ENCODE data around the gene COL4A2.

COL4A2 gene

DNA sequence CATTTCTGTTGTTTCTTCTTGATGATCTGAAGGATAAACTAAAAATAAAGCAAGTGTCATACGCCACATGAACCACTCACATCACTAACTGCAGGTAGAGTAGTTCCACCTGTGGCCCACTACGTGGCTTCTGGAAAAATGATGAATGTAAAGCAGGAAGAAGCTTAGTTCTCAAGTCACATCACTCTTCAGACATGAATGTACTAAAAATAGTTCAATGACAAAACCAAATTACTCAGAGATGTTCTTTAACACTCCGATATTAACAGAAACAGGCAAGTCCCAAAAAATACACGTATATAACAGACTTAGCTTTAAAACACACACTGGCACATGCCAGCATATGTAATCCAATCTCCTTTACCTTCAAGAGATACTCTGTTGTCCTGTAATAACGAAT, 232.8 kb downstream of the COL4A2 start:
- no peaks in the 10 kb centered on the region for H3K79me2 ChIP-seq (ENCODE audit: insufficient read depth, low read length)
- TF ChIP-seq EZH2 (IDR thresholded peaks at IDR 0.05; ENCODE audit: borderline replicate concordance, low read length), result no peak
- TF ChIP-seq, protein P1, sequence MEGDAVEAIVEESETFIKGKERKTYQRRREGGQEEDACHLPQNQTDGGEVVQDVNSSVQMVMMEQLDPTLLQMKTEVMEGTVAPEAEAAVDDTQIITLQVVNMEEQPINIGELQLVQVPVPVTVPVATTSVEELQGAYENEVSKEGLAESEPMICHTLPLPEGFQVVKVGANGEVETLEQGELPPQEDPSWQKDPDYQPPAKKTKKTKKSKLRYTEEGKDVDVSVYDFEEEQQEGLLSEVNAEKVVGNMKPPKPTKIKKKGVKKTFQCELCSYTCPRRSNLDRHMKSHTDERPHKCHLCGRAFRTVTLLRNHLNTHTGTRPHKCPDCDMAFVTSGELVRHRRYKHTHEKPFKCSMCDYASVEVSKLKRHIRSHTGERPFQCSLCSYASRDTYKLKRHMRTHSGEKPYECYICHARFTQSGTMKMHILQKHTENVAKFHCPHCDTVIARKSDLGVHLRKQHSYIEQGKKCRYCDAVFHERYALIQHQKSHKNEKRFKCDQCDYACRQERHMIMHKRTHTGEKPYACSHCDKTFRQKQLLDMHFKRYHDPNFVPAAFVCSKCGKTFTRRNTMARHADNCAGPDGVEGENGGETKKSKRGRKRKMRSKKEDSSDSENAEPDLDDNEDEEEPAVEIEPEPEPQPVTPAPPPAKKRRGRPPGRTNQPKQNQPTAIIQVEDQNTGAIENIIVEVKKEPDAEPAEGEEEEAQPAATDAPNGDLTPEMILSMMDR (IDR thresholded peaks at IDR 0.05; ENCODE audit: low read length), result no peak
- no peaks in the 10 kb centered on the region; the same call in 1 of the 2 replicates for H3K27me3 ChIP-seq (ENCODE audit: insufficient read depth, low read length)
- peaks cover 6% of the 10 kb centered on the region; the same call in 1 of the 2 replicates for H3K9me3 ChIP-seq (ENCODE audit: low read length)
- no peak overlapping the region for H3K9ac ChIP-seq (ENCODE audit: low read length)
- H3K4me2 ChIP-seq (ENCODE audit: low read length), result no peak overlapping the region
- H3K36me3 ChIP-seq (ENCODE audit: insufficient read depth, low read length), result no peaks in the 10 kb centered on the region; the same call in 1 of the 2 replicates
- H3K4me3 ChIP-seq (ENCODE audit: low read depth, low read length, poor library complexity, severe bottlenecking), result no peak overlapping the region
- no peaks in the 10 kb centered on the region for H4K20me1 ChIP-seq (ENCODE audit: insufficient read depth, low read length)
- H3F3A ChIP-seq (ENCODE audit: insufficient read depth, low read length), result no peaks in the 10 kb centered on the region
- no peak overlapping the region for H3K27ac ChIP-seq (ENCODE audit: low read depth, low read length, poor library complexity, severe bottlenecking)
- H3K9me2 ChIP-seq (ENCODE audit: low read depth, low read length), result no peaks in the 10 kb centered on the region
- no peak overlapping the region for H2AFZ ChIP-seq (ENCODE audit: low read length)
- H3K4me1 ChIP-seq (ENCODE audit: insufficient read depth, low read length, severe bottlenecking), result no peaks in the 10 kb centered on the region

DNA sequence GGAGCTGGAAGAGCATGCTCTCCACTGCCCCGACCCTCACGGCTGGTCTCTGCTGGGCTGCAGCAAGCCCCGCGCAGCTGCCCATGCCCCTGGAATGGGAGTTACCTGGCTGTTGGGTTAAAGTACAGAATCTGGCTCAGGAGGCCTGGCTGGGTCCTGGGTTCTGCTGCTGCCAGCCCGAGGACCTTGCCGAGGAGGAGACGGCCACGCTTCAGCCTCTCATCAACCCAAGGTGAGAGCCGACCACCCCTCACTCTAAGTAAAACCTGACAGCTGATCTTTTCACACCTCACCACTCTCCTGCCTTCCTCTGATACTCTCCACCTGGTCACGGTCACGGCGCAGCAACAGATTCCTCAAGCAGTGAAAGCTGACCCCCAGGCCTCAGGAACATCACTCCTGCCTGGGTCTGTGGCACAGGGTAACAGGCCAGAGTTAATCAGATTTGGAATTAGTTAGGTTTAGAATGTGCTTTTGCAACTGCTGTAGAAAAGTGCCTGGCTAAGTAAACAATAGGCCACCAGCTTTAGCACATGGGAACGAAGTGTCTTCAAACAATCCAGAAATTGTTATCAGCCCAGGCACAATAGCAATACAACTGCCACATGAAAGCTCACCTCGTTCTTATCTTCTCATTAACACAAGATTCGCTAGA, 233.9 kb downstream of the COL4A2 start:
- no peaks in the 10 kb centered on the region for H3K79me2 ChIP-seq (ENCODE audit: insufficient read depth, low read length)
- no peak overlapping the region for H3K4me2 ChIP-seq (ENCODE audit: low read length)
- H3K9ac ChIP-seq (ENCODE audit: low read length), result no peak overlapping the region
- no peaks in the 10 kb centered on the region for H3K4me1 ChIP-seq (ENCODE audit: insufficient read depth, low read length, severe bottlenecking)
- no peaks in the 10 kb centered on the region; the same call in 1 of the 2 replicates for H3K27me3 ChIP-seq (ENCODE audit: insufficient read depth, low read length)
- TF ChIP-seq, protein P1 (IDR thresholded peaks at IDR 0.05; ENCODE audit: low read length), result no peak
- no peaks in the 10 kb centered on the region; the same call in 1 of the 2 replicates for H3K36me3 ChIP-seq (ENCODE audit: insufficient read depth, low read length)
- no peak overlapping the region for H3K27ac ChIP-seq (ENCODE audit: low read depth, low read length, poor library complexity, severe bottlenecking)
- no peak overlapping the region for H2AFZ ChIP-seq (ENCODE audit: low read length)
- H3F3A ChIP-seq (ENCODE audit: insufficient read depth, low read length), result no peaks in the 10 kb centered on the region
- no peaks in the 10 kb centered on the region for H3K9me2 ChIP-seq (ENCODE audit: low read depth, low read length)
- peaks cover 6% of the 10 kb centered on the region; the same call in 1 of the 2 replicates for H3K9me3 ChIP-seq (ENCODE audit: low read length)
- H4K20me1 ChIP-seq (ENCODE audit: insufficient read depth, low read length), result no peaks in the 10 kb centered on the region
- H3K4me3 ChIP-seq (ENCODE audit: low read depth, low read length, poor library complexity, severe bottlenecking), result no peak overlapping the region

DNA sequence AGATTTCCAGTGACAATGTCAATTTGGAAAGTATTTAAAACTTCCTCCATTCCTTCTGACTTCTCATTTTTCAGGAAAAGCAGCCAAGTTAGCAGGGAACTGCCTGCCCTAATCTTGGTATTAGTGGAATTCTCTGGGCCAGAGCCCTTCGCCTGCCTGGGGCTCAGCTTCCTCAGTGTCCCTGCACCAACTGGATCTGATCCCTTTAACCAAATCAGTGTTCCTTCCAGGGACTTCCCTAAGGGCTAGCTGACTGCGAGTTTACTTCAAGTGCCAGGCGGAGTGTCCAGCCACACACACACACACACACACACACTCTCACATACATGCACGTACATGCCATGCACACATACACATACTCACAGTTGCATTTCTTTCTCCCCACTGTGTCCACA, 234.4 kb downstream of the COL4A2 start:
- Histone ChIP-seq H3K9me3 (ENCODE audit: low read length) (peaks cover 6% of the 10 kb centered on the region; the same call in 1 of the 2 replicates), H3K4me2 (ENCODE audit: low read length) (no peak overlapping the region), H3F3A (ENCODE audit: insufficient read depth, low read length) (no peaks in the 10 kb centered on the region), H2AFZ (ENCODE audit: low read length) (no peak overlapping the region), H3K9me2 (ENCODE audit: low read depth, low read length) (no peaks in the 10 kb centered on the region), H3K9ac (ENCODE audit: low read length) (no peak overlapping the region), H4K20me1 (ENCODE audit: insufficient read depth, low read length) (no peaks in the 10 kb centered on the region), H3K4me3 (ENCODE audit: low read depth, low read length, poor library complexity, severe bottlenecking) (no peak overlapping the region), H3K27me3 (ENCODE audit: insufficient read depth, low read length) (no peaks in the 10 kb centered on the region; the same call in 1 of the 2 replicates), H3K79me2 (ENCODE audit: insufficient read depth, low read length) (no peaks in the 10 kb centered on the region), H3K27ac (ENCODE audit: low read depth, low read length, poor library complexity, severe bottlenecking) (no peak overlapping the region), H3K4me1 (ENCODE audit: insufficient read depth, low read length, severe bottlenecking) (no peaks in the 10 kb centered on the region), H3K36me3 (ENCODE audit: insufficient read depth, low read length) (no peaks in the 10 kb centered on the region; the same call in 1 of the 2 replicates)
- TF ChIP-seq, protein P1 (IDR thresholded peaks at IDR 0.05; ENCODE audit: low read length), result no peak
- TF ChIP-seq EZH2 (IDR thresholded peaks at IDR 0.05; ENCODE audit: borderline replicate concordance, low read length), result no peak
